ENCODE measurements around the gene PEAK3. TPM values are rescaled to one million over a fixed set of nuclear protein-coding genes. Genes with fewer than 3 reads are reported as not detected.

PEAK3 gene
- total and polyA plus RNA-seq, 10 of the 15 experiments (the other 5 are each of a cell fraction or from before 2014, with no cell fraction given): 0.03 to 0.10 (median 0.05) TPM; not detected in 7

- TF ChIP-seq CUX1 (IDR thresholded peaks at IDR 0.05; ENCODE audit: insufficient replicate concordance, low read depth, low read length) (no peak), BCLAF1 (IDR thresholded peaks at IDR 0.05) (no peak), ATF3 (IDR thresholded peaks at IDR 0.05; ENCODE audit: borderline replicate concordance, extremely low read depth, low read depth, low read length) (no peak), SUZ12 (IDR thresholded peaks at IDR 0.05; ENCODE audit: unreplicated experiment) (no peak)
Measured at GRCh38 chr19:2244486-2244885, 37.5 kb downstream of the PEAK3 start (continued).
